Liver (tissue), 9 donors: ENCODE measurements around the gene ZNF70. TPM values are rescaled to one million over a fixed set of nuclear protein-coding genes. Genes with fewer than 3 reads are reported as not detected.

Source experiments
- DNase-seq: peaks from one replicate; pipeline ENCODE4 v3.0.0-alpha.2; 2017; ENCODE audit warnings: low spot score
- H3K27ac ChIP-seq, 2 donors: one replicate each; pipeline ENCODE4 v1.7.0; 2013; ENCODE audit warnings: inconsistent platforms in 2 of 2, low read length in 2 of 2, control low read depth in 1 of 2, low read depth in 1 of 2, mild to moderate bottlenecking in 1 of 2
- H3K27me3 ChIP-seq, 4 donors: one replicate each; pipeline versions ENCODE4 v1.6.1 to v1.7.0; 2013; ENCODE audit warnings: low read length in 3 of 4, inconsistent platforms in 1 of 4, mild to moderate bottlenecking in 1 of 4, moderate library complexity in 1 of 4; ENCODE audit not compliant: control insufficient read depth in 4 of 4, insufficient read depth in 4 of 4
- H3K36me3 ChIP-seq, 4 donors: one replicate each; pipeline versions ENCODE4 v1.6.1 to v1.7.0; 2013; ENCODE audit warnings: low read length in 3 of 4, mild to moderate bottlenecking in 3 of 4, low read depth in 1 of 4, moderate library complexity in 1 of 4; ENCODE audit not compliant: control insufficient read depth in 4 of 4, insufficient read depth in 3 of 4
- H3K4me1 ChIP-seq, 4 donors: one replicate each; pipeline versions ENCODE4 v1.6.1 to v1.7.0; 2013; ENCODE audit warnings: low read length in 3 of 4, mild to moderate bottlenecking in 3 of 4, moderate library complexity in 1 of 4; ENCODE audit not compliant: control insufficient read depth in 4 of 4, insufficient read depth in 4 of 4
- H3K4me3 ChIP-seq, 3 donors: one replicate each; pipeline versions ENCODE4 v1.6.1 to v1.7.0; 2013; ENCODE audit warnings: low read length in 3 of 3, control low read depth in 1 of 3, low read depth in 1 of 3, mild to moderate bottlenecking in 1 of 3
- H3K9ac ChIP-seq, 2 donors: one replicate each; pipeline ENCODE4 v1.7.0; 2013; ENCODE audit warnings: low read length in 2 of 2, mild to moderate bottlenecking in 2 of 2, moderate library complexity in 2 of 2, control low read depth in 1 of 2, low read depth in 1 of 2
- H3K9me3 ChIP-seq, 4 donors: one replicate each; pipeline versions ENCODE4 v1.6.1 to v1.7.0; 2013; ENCODE audit warnings: low read length in 3 of 4; ENCODE audit not compliant: control insufficient read depth in 4 of 4
- ATF3 ChIP-seq: IDR thresholded peaks from 2 replicates; pipeline ENCODE4 v1.6.1; 2016; ENCODE audit warnings: antibody characterized with exemption
- CTCF ChIP-seq: fragments of 150-350 bp; IDR thresholded peaks from 2 replicates; pipeline ENCODE4 v1.5.1; 2017; ENCODE audit warnings: improper control_type of control experiment, low read depth, low read length; ENCODE audit not compliant: missing input control
- FOXA2 ChIP-seq: IDR thresholded peaks from 2 replicates; pipeline ENCODE4 v1.6.1; 2016; ENCODE audit warnings: antibody characterized with exemption
- HNF4A ChIP-seq, 2 donors: conservative IDR thresholded peaks; 2 replicates each; pipeline ENCODE4 v1.6.1; 2016; ENCODE audit warnings: antibody characterized with exemption in 2 of 2, mild to moderate bottlenecking in 2 of 2
- HNF4G ChIP-seq: IDR thresholded peaks from 2 replicates; pipeline ENCODE4 v1.6.1; 2016; ENCODE audit warnings: antibody characterized with exemption
- MAX ChIP-seq: IDR thresholded peaks from 2 replicates; pipeline ENCODE4 v1.6.1; 2016; ENCODE audit warnings: antibody characterized with exemption
- NR2F2 ChIP-seq: IDR thresholded peaks from 2 replicates; pipeline ENCODE4 v1.6.1; 2016; ENCODE audit warnings: antibody characterized with exemption
- RAD21 ChIP-seq, 2 donors: IDR thresholded peaks; 2 replicates each; pipeline ENCODE4 v1.6.1; 2016; ENCODE audit warnings: antibody characterized with exemption in 2 of 2, mild to moderate bottlenecking in 2 of 2
- REST ChIP-seq: IDR thresholded peaks from 2 replicates; pipeline ENCODE4 v1.6.1; 2016; ENCODE audit warnings: antibody characterized with exemption, mild to moderate bottlenecking
- RXRA ChIP-seq, 2 donors: IDR thresholded peaks; 2 replicates each; pipeline ENCODE4 v1.6.1; 2017 to 2018; ENCODE audit warnings: antibody characterized with exemption in 2 of 2, mild to moderate bottlenecking in 1 of 2
- SP1 ChIP-seq: IDR thresholded peaks from 2 replicates; pipeline ENCODE4 v1.6.1; 2018; ENCODE audit warnings: antibody characterized with exemption, mild to moderate bottlenecking
- TAF1 ChIP-seq: conservative IDR thresholded peaks from 2 replicates; pipeline ENCODE4 v1.6.1; 2016; ENCODE audit warnings: antibody characterized with exemption, mild to moderate bottlenecking
- ZBTB33 ChIP-seq: IDR thresholded peaks from 2 replicates; pipeline ENCODE4 v1.6.1; 2016; ENCODE audit warnings: antibody characterized with exemption
- WGBS: extraction: QIAGEN DNeasy Blood & Tissue Kit; methylation state at CpG from one replicate; pipeline ENCODE4 v1.1.7; 2013; 5-methylcytosine and 5-hydroxymethylcytosine counted together
- polyA plus RNA-seq, 2 donors: library from polyadenylated mRNA; stranded (reverse) in 1 of 2; unstranded in 1 of 2; fragments of 200-250 nt in 1 of 2; fragments of >200 nt in 1 of 2; fragmentation: Nextera tagmentation in 1 of 2; extraction: Ambion mirVana in 1 of 2; gene quantifications; one replicate each; pipeline versions ENCODE4 v1.2.1 to v1.2.3, GENCODE V29; 2013 to 2015
- total RNA-seq, 2 donors: library from RNA; depleted of rRNA; stranded (reverse); fragments of >200 nt; gene quantifications; one replicate each; pipeline ENCODE4 v1.2.3, GENCODE V29; 2014
- donor health status: healthy.
- donor health status: healthy.
- donor health status: healthy.
- donor health status: healthy.
- donor health status: healthy.

ZNF70 gene
- total and polyA plus RNA-seq, 4 donors, result 0.14 to 1.9 (median 0.68) TPM

GRCh38 chr22:23789638-23790037 lies 38.7 kb upstream of the ZNF70 start:
- peaks cover 3 to 19% (median 7%) of the 10 kb centered on the region in 4 donors for H3K36me3 ChIP-seq
- TF ChIP-seq HNF4A (conservative IDR thresholded peaks at IDR 0.05) (peak; percentile 21 to 31), HNF4G (no peak)
- no peak overlapping the region for H3K27ac ChIP-seq
- no peak overlapping the region for H3K4me3 ChIP-seq
- H3K4me1 ChIP-seq, result peaks cover 3 to 24% (median 16%) of the 10 kb centered on the region in 4 donors
- WGBS, result 71% methylated on average over 4 of the region's 4 CpGs
- no peaks in the 10 kb centered on the region for H3K9me3 ChIP-seq
- DNase-seq, result no peak
- no peak overlapping the region for H3K9ac ChIP-seq
- no peaks in the 10 kb centered on the region for H3K27me3 ChIP-seq

GRCh38 chr22:23789121-23789520 lies 38.2 kb upstream of the ZNF70 start:
- H3K4me1 ChIP-seq, result peaks cover 3 to 29% (median 20%) of the 10 kb centered on the region in 4 donors
- H3K36me3 ChIP-seq, result peaks cover 3 to 15% (median 5%) of the 10 kb centered on the region in 4 donors
- no peaks in the 10 kb centered on the region for H3K27me3 ChIP-seq

More at GRCh38 chr22:23789121-23789520, 38.2 kb upstream of the ZNF70 start:
- DNase-seq, result no peak
- 78% methylated on average over 4 of the region's 4 CpGs for WGBS
- H3K9me3 ChIP-seq, result no peaks in the 10 kb centered on the region
- no peak overlapping the region for H3K9ac ChIP-seq
- no peak for TF ChIP-seq SP1
- TF ChIP-seq NR2F2, result no peak
- no peak for TF ChIP-seq ZBTB33
- no peak for TF ChIP-seq RAD21 (IDR thresholded peaks at IDR 0.05)
- TF ChIP-seq CTCF, result no peak
- TF ChIP-seq ATF3, result no peak
- no peak for TF ChIP-seq MAX
- TF ChIP-seq HNF4G, result no peak
- TF ChIP-seq REST, result no peak
- TF ChIP-seq HNF4A (conservative IDR thresholded peaks at IDR 0.05), result no peak
- no peak for TF ChIP-seq FOXA2
- TF ChIP-seq TAF1, result no peak
- TF ChIP-seq RXRA (IDR thresholded peaks at IDR 0.05), result no peak
- H3K27ac ChIP-seq, result no peak overlapping the region
- H3K4me3 ChIP-seq, result no peak overlapping the region
